ENCODE measurements around the gene SYCP3. TPM values are rescaled to one million over a fixed set of nuclear protein-coding genes. Genes with fewer than 3 reads are reported as not detected.
"Not testable (repeated sequence)": the region's sequence is repeated elsewhere in the genome, so short reads cannot be mapped to it uniquely, and the experiment has no call there.

SYCP3 gene
- total RNA-seq, 1 donor from 2014 or later, result 0.64 TPM

DNA sequence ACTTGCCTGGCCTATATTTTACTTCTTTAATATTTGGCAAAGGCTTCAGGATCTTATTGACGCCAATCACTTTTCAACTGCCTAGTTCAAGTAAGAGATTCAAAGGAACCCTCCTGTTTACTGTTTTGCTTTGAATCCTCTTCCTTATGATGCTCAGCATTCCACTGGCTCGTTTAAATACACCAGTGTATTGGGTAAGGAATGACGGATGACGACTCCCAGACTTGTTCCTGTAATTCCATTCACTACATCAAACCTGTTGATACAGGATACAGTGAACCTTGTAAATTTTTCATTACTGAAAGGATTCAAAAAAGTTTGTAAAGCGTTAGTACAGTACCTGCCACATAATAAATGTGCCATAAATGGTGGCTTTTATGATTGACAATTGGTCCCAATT lies 1.7 kb upstream of the SYCP3 start:
- intact Hi-C loops (cut with DNase I), result no loop called here
- TF ChIP-seq, protein P1, sequence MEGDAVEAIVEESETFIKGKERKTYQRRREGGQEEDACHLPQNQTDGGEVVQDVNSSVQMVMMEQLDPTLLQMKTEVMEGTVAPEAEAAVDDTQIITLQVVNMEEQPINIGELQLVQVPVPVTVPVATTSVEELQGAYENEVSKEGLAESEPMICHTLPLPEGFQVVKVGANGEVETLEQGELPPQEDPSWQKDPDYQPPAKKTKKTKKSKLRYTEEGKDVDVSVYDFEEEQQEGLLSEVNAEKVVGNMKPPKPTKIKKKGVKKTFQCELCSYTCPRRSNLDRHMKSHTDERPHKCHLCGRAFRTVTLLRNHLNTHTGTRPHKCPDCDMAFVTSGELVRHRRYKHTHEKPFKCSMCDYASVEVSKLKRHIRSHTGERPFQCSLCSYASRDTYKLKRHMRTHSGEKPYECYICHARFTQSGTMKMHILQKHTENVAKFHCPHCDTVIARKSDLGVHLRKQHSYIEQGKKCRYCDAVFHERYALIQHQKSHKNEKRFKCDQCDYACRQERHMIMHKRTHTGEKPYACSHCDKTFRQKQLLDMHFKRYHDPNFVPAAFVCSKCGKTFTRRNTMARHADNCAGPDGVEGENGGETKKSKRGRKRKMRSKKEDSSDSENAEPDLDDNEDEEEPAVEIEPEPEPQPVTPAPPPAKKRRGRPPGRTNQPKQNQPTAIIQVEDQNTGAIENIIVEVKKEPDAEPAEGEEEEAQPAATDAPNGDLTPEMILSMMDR (IDR thresholded peaks at IDR 0.05), result no peak
- Histone ChIP-seq H3K36me3 (peaks cover 50% of the 10 kb centered on the region), H3K27me3 (no peaks in the 10 kb centered on the region), H3K27ac (no peak overlapping the region), H3K4me3 (no peak overlapping the region), H3K4me1 (peaks cover 4% of the 10 kb centered on the region), H3K9me3 (no peaks in the 10 kb centered on the region)
- ATAC-seq, result no peak
- DNase-seq, result no peak

DNA sequence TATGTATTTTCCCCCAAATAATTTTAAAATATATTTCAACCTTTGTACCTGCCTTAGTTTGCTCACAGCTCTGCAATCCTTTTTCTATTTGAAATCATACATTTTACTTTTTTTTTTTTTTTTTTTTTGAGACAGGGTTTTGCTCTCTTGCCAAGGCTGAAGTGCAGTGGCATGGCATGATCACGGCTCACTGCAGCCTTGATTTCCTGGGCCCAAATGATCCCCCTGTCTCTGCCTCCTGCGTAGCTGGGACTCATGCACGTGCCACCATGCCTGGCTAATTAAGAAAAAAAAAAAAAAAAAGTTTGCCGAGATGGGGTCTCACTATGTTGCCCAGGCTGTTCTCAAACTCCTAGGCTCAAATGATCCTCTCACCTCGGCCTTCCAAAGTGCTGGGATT lies 1.3 kb upstream of the SYCP3 start:
- Histone ChIP-seq H3K27ac (no peak overlapping the region), H3K36me3 (peaks cover 46% of the 10 kb centered on the region), H3K4me3 (no peak overlapping the region), H3K4me1 (peaks cover 4% of the 10 kb centered on the region), H3K27me3 (no peaks in the 10 kb centered on the region), H3K9me3 (no peaks in the 10 kb centered on the region)
- no peak for DNase-seq
- intact Hi-C loops (cut with DNase I), result no loop called here
- ATAC-seq, result no peak
- TF ChIP-seq, protein P1 (IDR thresholded peaks at IDR 0.05), result no peak

GRCh38 chr12:101737476-101737875 lies 1.8 kb downstream of the SYCP3 start:
- no peak for DNase-seq

GRCh38 chr12:101734482-101734881 lies 4.8 kb downstream of the SYCP3 start:
- H3K4me3 ChIP-seq; DNase-seq; H3K27me3 ChIP-seq; ATAC-seq; H3K4me1 ChIP-seq; H3K9me3 ChIP-seq; intact Hi-C loops (cut with DNase I); H3K27ac ChIP-seq: not testable (repeated sequence)
- H3K36me3 ChIP-seq, result peaks cover 27% of the 10 kb centered on the region

More at GRCh38 chr12:101737476-101737875, 1.8 kb downstream of the SYCP3 start:
- TF ChIP-seq, protein P1 (IDR thresholded peaks at IDR 0.05), result no peak
- Histone ChIP-seq H3K27me3 (no peaks in the 10 kb centered on the region), H3K4me1 (no peaks in the 10 kb centered on the region), H3K9me3 (no peaks in the 10 kb centered on the region), H3K36me3 (peaks cover 25% of the 10 kb centered on the region), H3K4me3 (no peak overlapping the region), H3K27ac (no peak overlapping the region)
- intact Hi-C loops (cut with DNase I), result no loop called here
- no peak for ATAC-seq

DNA sequence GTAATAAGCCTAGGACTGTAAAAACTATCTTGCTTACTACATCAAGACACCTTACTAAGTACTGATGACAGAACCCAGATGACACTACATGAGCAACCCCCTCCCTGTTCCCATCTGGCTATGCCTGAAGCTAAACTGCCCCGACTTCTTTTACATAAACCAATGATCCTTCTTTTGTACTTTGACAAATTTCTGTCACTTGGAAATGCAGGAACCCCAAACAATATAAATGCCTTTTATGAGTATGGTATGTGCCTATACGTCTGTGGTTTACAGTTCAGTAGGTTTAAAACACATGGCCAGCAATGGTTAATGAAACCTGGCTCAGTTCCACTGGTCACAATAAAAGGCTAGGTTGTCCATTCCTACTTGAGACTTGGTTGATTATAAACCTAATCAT lies 6.1 kb downstream of the SYCP3 start:
- DNase-seq (no peak), ATAC-seq (no peak)
- H3K36me3 ChIP-seq, result peaks cover 35% of the 10 kb centered on the region
- H3K4me3 ChIP-seq, result no peak overlapping the region
- no peak overlapping the region for H3K27ac ChIP-seq
- H3K4me1 ChIP-seq, result no peaks in the 10 kb centered on the region
- H3K9me3 ChIP-seq, result no peaks in the 10 kb centered on the region
- intact Hi-C loops (cut with DNase I), result no loop called here
- TF ChIP-seq, protein P1 (IDR thresholded peaks at IDR 0.05), result no peak
- no peaks in the 10 kb centered on the region for H3K27me3 ChIP-seq

GRCh38 chr12:101732318-101732717 lies 6.9 kb downstream of the SYCP3 start:
- peaks cover 30% of the 10 kb centered on the region for H3K36me3 ChIP-seq
- no peak overlapping the region for H3K27ac ChIP-seq
- TF ChIP-seq, protein P1 (IDR thresholded peaks at IDR 0.05), result no peak
- H3K27me3 ChIP-seq, result no peaks in the 10 kb centered on the region
- H3K9me3 ChIP-seq, result no peaks in the 10 kb centered on the region
- no peak overlapping the region for H3K4me3 ChIP-seq
- intact Hi-C loops (cut with DNase I), result no loop called here
- H3K4me1 ChIP-seq, result no peaks in the 10 kb centered on the region
- no peak for ATAC-seq
- DNase-seq, result no peak
